ENCODE results near the gene RELT.

The RELT gene

GRCh38 chr11:73376803-73377629 lies 817 bp downstream of the RELT start:
- DNase-seq (ENCODE audit: low spot score) = peak; percentile 83

DNA sequence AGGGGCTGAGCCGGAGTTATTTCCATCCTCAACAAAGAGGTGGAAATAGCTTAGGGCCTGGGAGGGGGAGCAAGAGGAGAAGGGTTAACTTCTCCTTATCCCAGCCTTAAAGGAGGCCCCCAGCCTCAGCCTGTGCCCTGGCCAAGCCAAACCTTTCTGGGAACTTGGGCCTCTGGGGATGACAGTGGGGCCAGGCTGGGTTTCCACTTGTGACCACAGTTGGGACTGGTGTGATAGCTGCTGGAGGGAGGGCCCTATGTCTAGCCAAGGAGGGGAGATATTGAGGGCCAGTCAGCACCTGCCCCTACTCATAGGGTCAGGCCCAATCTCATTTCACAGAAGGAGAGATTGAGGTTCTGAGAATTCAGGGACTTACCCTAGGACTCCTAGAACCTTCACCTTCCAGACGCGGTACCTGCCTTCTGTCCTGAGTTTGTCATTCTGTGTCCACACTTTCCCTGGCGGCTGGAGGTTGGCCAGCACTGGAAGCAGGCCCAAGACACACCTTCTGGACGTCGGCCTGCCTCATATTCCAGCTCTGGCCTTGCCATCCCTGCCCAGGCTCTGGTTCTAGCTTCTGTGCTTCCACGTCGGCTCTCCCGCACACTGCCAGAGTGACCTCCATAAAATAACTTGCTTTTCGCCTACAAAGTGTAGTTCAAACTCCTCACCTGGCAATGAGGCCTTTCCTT lies 3.1 kb downstream of the RELT start:
- DNase-seq (ENCODE audit: low spot score) = no peak

GRCh38 chr11:73380331-73380730 lies 4.1 kb downstream of the RELT start:
- DNase-seq (ENCODE audit: low spot score) = no peak

DNA sequence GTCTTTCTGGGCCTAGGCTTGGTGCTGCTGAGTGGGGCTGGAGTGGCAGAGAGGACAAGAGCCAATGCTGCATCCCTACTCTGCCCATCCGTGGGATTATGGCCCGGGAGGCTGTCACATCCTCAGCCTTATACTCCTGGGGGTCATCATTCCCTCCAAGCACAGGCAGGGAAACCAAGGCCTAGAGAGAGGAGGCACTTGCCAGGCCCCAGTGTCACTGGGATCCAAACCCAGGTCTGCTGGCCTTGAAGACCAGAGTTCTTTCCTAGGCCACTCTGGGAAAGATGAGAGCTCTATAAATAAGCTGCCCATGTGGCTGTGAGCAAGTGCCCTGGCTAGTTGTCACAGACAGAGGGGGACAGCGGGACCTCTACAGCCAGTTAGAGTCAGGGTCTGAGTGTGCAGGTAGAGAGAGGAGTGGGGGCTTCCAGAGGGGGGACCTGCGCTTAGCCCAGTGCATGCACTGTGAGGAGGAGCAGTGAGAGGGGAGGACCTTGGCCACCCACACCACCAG lies 4.8 kb downstream of the RELT start:
- DNase-seq (ENCODE audit: low spot score) = no peak

GRCh38 chr11:73381589-73381988 lies 5.4 kb downstream of the RELT start:
- DNase-seq (ENCODE audit: low spot score) = no peak

DNA sequence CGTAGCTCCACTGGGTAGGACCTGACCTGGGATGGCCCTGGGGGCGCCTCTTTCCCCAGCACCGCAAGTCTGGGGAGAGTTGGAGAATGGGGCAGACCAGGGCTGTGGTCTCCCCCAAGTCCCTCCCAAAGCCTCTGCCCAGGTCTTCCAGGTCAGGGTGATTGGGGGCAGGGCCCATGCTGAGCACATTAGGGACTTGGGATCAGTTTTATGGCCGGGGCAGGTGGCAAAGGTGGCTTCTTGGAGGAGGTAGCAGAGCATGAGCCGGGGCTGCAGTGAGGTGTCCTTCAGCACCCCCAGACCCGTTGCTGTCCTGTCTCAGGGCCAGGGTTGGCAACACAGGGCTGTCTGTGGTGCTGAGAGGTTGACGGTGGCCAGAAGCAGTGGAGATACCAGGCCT lies 6.0 kb downstream of the RELT start:
- no peak for DNase-seq (ENCODE audit: low spot score)

DNA sequence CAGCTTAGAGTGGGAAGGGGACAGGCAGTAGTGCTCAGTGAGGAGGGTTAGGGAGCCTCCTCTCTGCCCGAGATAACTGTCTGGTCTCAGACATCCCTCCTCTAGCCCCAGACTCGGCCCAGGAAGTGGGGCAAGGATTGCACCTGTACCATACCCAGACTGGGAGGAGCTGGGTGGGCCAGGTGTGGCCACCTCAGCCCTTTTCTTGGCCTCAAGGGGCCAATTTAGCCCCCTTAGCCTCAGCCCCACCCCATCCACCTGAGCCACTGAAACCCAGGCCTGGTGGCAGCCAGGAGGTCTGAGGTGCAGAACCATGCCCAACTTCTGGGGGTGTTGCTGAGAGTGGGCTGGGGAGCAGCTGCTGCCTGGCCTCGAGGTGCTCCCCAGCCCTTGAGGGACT lies 6.5 kb downstream of the RELT start:
- no peak for DNase-seq (ENCODE audit: low spot score)

DNA sequence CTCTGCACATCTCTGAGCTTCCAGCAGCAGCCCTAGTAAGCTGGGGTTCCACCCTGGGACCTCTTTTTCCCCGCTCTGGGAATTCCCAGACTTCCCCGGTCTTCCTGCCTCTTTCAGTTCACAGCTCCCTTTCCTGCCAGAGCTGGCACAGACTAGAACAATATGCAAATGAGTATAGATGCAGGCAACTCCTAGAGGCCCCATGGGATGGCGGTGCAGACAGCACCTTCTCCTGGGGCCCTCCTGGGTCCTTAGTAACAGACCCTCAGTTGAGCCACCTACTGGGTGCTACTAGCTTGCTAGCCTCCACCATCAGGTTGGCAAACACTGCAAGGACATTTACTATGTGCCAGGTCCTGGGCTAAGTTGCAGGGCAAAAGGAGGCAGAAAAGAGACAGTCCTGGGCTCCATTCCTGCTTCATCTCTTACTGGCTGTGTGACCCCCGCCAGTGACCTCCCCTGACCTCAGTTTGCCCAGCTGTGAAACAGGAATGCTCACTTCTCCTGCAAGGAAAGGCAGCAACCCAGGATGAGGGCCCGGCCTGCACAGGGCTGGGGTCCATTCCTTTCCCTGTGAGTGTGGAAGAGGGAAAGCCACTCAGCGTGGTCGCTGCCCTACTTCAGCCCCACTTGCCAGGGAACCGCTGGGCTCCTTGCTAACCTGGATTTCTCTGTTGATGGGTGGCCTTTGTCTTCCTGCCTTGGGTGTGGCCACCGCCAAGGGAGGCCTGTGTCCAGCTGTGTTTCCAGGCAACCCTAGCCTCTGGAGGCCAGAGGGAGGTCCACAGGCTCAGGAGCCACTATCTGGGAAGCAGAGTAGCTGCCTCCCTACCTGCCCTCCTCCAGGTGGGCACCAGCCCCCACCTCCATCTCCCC lies 7.3 kb downstream of the RELT start:
- no peak for DNase-seq (ENCODE audit: low spot score)

- no peak for DNase-seq (ENCODE audit: low spot score)
Measured at GRCh38 chr11:73384125-73384441, 7.9 kb downstream of the RELT start.

DNA sequence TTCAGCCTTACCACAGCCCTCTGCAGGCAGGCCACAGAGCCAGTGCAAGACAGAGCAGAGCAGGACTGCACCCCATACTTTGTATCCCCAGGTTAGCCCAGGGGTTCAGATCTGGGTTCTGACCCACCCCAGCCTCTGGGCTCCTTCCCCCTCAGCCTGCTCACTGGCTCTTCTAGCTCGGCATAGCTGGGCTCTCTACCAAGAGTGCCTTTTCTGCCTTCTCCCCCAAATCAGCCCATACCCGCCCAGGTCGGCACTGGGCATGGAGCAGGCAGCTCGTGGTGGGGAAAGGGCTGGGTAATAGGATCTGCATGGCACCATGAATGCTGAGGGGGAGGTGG lies 8.3 kb downstream of the RELT start:
- no peak for DNase-seq (ENCODE audit: low spot score)

- DNase-seq (ENCODE audit: low spot score) = no peak
Measured at GRCh38 chr11:73384872-73385689, 8.9 kb downstream of the RELT start.

- DNase-seq (ENCODE audit: low spot score) = no peak
Measured at GRCh38 chr11:73386016-73386415, 9.8 kb downstream of the RELT start.

DNA sequence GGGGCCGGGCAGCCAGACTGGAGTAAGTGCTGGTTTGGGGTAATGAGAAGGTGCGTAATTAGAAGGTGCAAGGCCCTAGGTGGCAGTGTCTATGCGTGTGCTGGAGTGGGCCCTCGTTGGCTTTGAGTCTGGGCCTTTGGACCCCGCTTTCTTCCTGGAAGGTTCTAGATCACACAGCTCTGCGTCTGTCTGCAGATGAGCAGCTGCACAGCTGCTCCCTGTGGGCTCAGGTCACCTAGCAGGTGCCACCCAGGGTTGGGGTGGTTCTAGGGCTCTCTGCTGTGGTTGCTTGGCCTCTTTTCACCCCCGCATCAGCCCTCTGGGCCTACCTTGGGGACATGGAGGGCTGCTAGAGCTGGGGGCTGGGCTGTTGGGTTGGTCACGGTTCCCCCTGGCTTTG lies 10.3 kb downstream of the RELT start:
- no peak for DNase-seq (ENCODE audit: low spot score)

- no peak for DNase-seq (ENCODE audit: low spot score)
Measured at GRCh38 chr11:73387594-73388264, 11.5 kb downstream of the RELT start.

GRCh38 chr11:73388265-73389133 lies 12.3 kb downstream of the RELT start:
- no peak for DNase-seq (ENCODE audit: low spot score)

GRCh38 chr11:73389134-73389525 lies 12.9 kb downstream of the RELT start:
- DNase-seq (ENCODE audit: low spot score) = no peak

DNA sequence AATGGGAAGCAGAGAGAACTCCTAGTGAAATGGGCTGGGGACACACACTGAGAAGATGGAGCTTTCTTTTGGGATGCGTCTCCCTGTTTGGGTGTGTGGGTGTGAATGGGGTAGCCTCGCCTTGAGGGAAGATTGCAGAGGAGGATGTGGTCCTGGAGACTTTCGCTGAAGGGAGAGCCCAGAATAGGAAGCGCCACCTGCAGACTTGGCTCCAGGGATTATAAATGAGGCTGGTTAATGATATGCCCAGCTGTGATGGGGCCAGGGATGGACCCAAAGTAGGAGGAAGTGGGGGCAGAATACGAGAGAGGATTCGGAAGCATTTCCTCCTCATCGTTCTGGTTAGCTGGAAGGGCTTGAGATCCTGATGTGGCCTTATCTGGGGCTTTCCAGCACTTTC lies 13.7 kb downstream of the RELT start:
- no peak for DNase-seq (ENCODE audit: low spot score)

GRCh38 chr11:73390601-73391565 lies 14.7 kb downstream of the RELT start:
- no peak for DNase-seq (ENCODE audit: low spot score)

GRCh38 chr11:73391665-73392064 lies 15.5 kb downstream of the RELT start:
- no peak for DNase-seq (ENCODE audit: low spot score)

Data from kidney capillary endothelial cell (primary cell).